Mesodermal cell (in vitro differentiated cells): Measurements from ENCODE around the gene LMOD1.

Experiments used
- H3K27ac ChIP-seq: 2 replicates; pipeline ENCODE4 v1.7.0; 2013; ENCODE audit warnings: mild to moderate bottlenecking, low read depth, low read length, moderate library complexity; ENCODE audit not compliant: severe bottlenecking
- H3K36me3 ChIP-seq: 2 replicates; pipeline ENCODE4 v1.7.1; 2013; ENCODE audit warnings: mild to moderate bottlenecking, low read length, moderate library complexity; ENCODE audit not compliant: control insufficient read depth, insufficient read depth
- H3K4me1 ChIP-seq: one replicate; pipeline ENCODE4 v1.7.1; 2013; ENCODE audit warnings: mild to moderate bottlenecking, low read length; ENCODE audit not compliant: insufficient read depth, control insufficient read depth, poor library complexity, severe bottlenecking
- H3K4me3 ChIP-seq: 2 replicates; pipeline ENCODE4 v1.7.0; 2013; ENCODE audit warnings: low read length, control low read depth, mild to moderate bottlenecking; ENCODE audit not compliant: insufficient read depth, poor library complexity, severe bottlenecking; ENCODE audit errors: extremely low read depth
- H3K9me3 ChIP-seq: 2 replicates; pipeline ENCODE4 v1.7.1; 2013; ENCODE audit warnings: mild to moderate bottlenecking, low read length, moderate library complexity; ENCODE audit not compliant: control insufficient read depth
- WGBS, 2 experiments: methylation state at CpG; one replicate each; pipeline ENCODE4 v1.1.5; 2013; ENCODE audit warnings: missing lambda C conversion rate in 2 of 2; ENCODE audit not compliant: insufficient coverage in 2 of 2; 5-methylcytosine and 5-hydroxymethylcytosine counted together

LMOD1 gene

DNA sequence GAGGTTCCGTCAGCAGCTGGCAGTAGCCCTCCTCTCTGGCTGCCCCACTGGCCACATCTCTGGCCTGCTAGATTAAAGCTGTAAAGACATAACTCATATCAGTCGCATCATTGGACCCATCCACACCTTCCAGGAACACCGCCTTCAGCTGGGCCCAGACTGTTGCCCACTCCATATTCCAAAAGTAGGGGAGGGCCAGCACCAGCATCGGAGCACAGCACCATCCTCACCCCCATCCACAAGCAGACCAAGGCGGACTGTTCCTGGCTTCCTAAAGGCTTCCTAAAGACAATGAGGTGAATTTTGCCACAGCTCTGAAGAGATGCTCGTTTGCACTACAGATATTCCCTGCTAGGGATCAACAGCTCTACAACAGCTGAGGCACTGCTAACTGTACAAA lies 54.1 kb downstream of the LMOD1 start:
- peaks cover 18% of the 10 kb centered on the region for H3K4me1 ChIP-seq
- H3K36me3 ChIP-seq = peaks cover 3% of the 10 kb centered on the region
- H3K27ac ChIP-seq = no peak overlapping the region
- 88% methylated on average over 3 of the region's 6 CpGs for WGBS, 2 experiments
- no peak overlapping the region for H3K4me3 ChIP-seq
- H3K9me3 ChIP-seq = no peaks in the 10 kb centered on the region

DNA sequence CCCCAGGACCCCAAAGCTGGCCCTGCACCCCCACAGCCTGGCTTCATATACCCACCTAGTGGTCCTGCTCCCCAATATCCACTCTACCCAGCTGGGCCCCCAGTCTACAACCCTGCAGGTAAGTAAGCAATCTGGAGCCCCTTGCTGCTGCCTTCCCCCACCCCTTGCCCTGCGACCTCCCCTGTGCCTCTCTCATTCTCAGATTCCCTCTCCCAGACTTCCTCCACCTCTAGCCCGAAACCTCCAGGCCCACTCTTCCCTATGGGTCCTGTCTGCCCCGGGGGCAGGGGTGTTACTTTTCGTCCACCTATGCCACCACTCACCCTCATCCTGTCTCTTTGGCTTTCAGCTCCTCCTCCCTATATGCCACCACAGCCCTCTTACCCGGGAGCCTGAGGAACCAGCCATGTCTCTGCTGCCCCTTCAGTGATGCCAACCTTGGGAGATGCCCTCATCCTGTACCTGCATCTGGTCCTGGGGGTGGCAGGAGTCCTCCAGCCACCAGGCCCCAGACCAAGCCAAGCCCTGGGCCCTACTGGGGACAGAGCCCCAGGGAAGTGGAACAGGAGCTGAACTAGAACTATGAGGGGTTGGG lies 54.8 kb downstream of the LMOD1 start:
- Histone ChIP-seq H3K36me3 (peaks cover 3% of the 10 kb centered on the region), H3K4me3 (no peak overlapping the region), H3K27ac (no peak overlapping the region), H3K4me1 (peaks cover 17% of the 10 kb centered on the region), H3K9me3 (no peaks in the 10 kb centered on the region)
- 88 to 89% methylated on average over 4 to 5 of the region's 5 CpGs for WGBS, 2 experiments

- Histone ChIP-seq H3K36me3 (peaks cover 3% of the 10 kb centered on the region), H3K4me1 (peaks cover 17% of the 10 kb centered on the region), H3K9me3 (no peaks in the 10 kb centered on the region), H3K27ac (no peak overlapping the region), H3K4me3 (no peak overlapping the region)
- WGBS, 2 experiments = 84 to 88% methylated on average over 2 of the region's 3 CpGs
Observed at GRCh38 chr1:201890806-201891450, 55.4 kb downstream of the LMOD1 start.

DNA sequence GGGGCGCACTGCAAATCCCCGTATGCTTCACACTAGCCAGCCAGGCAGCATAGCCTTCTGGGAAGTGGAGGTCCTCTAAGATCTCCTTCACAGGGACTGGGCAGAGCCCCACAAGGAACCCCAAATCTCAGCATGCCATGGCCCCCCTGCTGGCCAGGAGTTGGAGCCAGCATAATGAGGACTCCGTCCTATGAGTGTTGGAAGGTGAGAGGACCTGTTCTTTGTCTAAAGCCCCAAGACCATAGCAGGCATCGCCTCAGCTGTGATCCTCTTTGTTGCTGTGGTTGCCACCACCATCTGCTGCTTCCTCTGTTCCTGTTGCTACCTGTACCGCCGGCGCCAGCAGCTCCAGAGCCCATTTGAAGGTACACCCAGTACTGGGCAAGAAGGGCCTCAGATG lies 56.1 kb downstream of the LMOD1 start:
- H3K4me3 ChIP-seq = no peak overlapping the region
- H3K27ac ChIP-seq = no peak overlapping the region
- WGBS, 2 experiments = 95 to 96% methylated on average over 2 to 6 of the region's 7 CpGs
- H3K9me3 ChIP-seq = no peaks in the 10 kb centered on the region
- H3K36me3 ChIP-seq = peaks cover 3% of the 10 kb centered on the region
- H3K4me1 ChIP-seq = peaks cover 23% of the 10 kb centered on the region

DNA sequence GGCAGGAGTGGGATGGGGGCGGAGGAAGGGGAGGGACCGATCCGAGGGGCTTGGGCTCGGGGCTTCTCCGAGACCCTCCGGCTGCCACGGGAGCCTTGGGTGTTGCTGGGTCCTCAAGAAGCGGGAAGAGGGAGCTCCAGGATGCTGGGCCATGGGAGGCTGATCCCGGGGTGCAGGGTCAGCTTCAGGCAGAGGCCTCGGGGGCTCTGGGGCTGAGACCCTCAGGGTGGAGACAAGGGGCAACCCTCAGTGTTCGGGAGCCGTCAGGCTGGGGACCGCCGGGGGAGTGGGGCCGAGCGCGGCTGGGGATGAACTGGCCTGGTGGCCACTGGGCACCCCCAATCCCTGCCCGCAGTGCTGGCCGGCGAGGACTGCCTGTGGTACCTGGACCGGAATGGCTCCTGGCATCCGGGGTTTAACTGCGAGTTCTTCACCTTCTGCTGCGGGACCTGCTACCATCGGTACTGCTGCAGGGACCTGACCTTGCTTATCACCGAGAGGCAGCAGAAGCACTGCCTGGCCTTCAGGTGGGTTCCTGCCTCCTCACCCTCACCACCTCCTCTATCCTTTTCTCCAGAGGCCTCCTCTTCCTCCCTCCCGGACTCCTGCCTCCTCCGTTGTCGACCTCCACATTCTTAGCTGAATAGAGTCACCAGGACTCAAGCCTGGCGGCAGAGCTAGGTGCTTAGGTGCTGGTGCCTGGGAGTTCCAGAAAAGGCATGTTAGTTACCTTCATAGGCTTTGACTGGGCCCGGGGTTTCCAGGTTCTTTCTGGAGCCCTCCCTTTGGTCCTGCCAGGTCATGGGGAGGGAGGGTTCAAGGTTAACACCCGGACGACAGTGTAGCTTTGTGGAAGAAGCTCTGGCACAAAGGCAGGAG lies 57.0 kb downstream of the LMOD1 start:
- Histone ChIP-seq H3K9me3 (no peaks in the 10 kb centered on the region), H3K36me3 (peaks cover 3% of the 10 kb centered on the region), H3K4me1 (peaks cover 28% of the 10 kb centered on the region), H3K27ac (no peak overlapping the region), H3K4me3 (peak overlapping the region; percentile 60)
- 47% methylated on average over 26 to 31 of the region's 33 CpGs for WGBS, 2 experiments

- Histone ChIP-seq H3K4me3 (peak within 1 kb of the TSS; percentile 60), H3K36me3 (peaks cover 3% of the 10 kb centered on the region), H3K4me1 (peaks cover 30% of the 10 kb centered on the region), H3K9me3 (no peaks in the 10 kb centered on the region), H3K27ac (no peak within 1 kb of the TSS)
- 1 to 4% methylated on average over 34 to 46 of the region's 49 CpGs for WGBS, 2 experiments
Observed at GRCh38 chr1:201888282-201889089, 57.9 kb downstream of the LMOD1 start, which contains the start of gene SHISA4. TSS of gene SHISA4 (plus strand) at chr1:201888898. CDS start at chr1:201888995, 97 bp downstream.

DNA sequence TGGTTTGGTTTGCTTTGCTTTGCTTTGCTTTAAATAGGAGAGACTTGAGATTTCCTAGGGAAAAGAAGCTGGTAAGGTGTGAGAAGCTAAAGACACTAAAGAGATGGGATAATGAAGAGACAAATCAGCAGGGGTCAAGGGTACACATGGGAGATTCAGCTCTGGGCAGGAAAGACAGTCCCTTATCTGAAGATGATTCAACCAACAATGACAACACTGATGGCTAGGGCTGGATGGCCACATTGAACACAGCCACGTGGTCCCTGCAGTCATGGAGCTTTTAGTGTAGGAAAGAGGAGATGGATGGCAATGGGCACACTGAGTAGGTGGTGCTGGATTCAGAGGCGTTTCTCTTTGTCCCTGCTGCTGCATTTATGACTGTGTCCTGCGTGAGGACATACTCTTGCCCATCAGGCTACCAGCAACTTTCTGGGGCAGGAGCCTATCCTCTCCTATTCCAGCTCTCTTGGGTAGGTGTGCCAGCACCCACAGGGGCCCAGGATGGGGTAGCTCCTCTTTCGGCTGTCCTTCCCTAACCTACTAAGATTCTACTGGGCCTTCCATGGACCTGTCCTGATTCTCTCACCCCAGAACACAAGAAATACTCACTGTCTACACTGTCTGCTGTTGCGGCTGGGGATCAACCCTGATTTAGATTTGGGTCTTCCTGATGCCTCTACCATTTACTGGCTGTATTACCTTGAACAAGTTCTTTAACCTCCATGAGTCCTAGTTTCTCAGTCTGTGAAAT lies 59.1 kb downstream of the LMOD1 start:
- Histone ChIP-seq H3K36me3 (peaks cover 3% of the 10 kb centered on the region), H3K9me3 (no peaks in the 10 kb centered on the region), H3K4me3 (no peak overlapping the region), H3K27ac (no peak overlapping the region), H3K4me1 (peaks cover 41% of the 10 kb centered on the region)
- WGBS, 2 experiments = 91 to 92% methylated on average over 4 to 5 of the region's 5 CpGs

DNA sequence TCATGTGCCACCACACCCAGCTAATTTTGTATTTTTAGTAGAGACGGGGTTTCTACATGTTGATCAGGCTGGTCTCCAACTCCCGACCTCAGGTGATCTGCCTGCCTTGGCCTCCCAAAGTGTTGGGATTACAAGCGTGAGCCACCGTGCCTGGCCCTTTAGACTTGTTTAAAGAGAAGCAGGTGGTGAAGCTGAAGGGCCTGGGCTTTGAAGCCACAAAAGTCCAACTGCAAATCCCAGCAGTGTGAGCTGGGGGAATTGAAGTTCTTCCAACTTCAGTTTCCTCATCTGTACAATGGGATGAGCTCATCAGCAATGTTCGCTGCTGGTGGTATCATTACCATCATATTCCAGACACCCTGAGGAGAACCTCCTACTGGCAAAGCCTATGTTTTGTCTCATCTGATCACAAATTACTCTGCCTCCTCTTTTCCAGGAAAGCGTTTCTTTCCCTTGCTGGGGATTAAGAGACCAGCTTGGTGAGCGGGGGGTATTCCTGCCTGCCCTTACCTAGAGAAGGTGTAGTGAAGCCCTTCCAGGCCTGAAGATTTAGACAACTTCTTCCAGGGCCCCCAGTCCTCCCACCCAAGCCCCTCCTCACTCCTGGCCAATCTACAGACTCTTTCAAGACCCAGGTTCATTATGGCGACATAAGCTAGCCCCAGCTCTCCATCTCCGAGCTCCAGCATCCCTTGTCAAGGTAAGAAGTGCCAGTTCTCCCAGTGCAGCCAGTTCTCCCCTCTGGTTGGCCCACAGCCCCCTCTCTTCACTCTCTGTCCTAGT lies 60.1 kb downstream of the LMOD1 start:
- 94 to 99% methylated on average over 5 to 8 of the region's 9 CpGs for WGBS, 2 experiments
- H3K4me1 ChIP-seq = peaks cover 42% of the 10 kb centered on the region
- H3K4me3 ChIP-seq = no peak overlapping the region
- H3K9me3 ChIP-seq = no peaks in the 10 kb centered on the region
- H3K27ac ChIP-seq = no peak overlapping the region
- peaks cover 3% of the 10 kb centered on the region for H3K36me3 ChIP-seq

DNA sequence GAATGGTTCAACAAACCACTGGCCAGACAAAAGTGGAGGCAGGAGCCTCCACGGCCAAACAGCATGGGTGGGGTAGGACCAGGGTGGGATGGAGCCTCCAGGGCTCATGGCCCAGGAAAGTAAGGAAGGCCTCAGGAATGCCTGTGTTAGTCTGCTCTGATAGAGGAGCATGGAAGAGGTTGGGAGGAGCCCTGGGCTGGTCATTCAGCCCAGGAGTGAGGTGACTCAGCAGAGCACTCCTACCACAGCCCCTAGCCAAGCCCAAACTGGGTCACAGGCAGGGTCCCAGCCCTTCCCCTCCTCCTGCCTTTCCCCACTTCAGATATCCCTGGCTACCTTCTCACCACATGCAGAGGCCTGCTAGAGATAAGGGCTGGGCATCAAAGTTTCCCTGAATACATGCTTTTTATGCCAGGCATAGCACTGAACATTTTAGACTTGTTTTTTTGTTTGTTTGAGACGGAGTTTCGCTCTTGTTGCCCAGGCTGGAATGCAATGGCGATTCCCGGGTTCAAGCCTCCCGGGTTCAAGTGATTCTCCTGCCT lies 60.7 kb downstream of the LMOD1 start:
- no peaks in the 10 kb centered on the region for H3K9me3 ChIP-seq
- peaks cover 3% of the 10 kb centered on the region for H3K36me3 ChIP-seq
- no peak overlapping the region for H3K27ac ChIP-seq
- no peak overlapping the region for H3K4me3 ChIP-seq
- 79 to 93% methylated on average over 6 of the region's 6 CpGs for whole genome bisulfite sequencing, 2 experiments
- H3K4me1 ChIP-seq = peaks cover 42% of the 10 kb centered on the region
